Thoracic aorta (tissue), 2 donors: Measurements from ENCODE around the gene WARS2. TPM values are rescaled to one million over a fixed set of nuclear protein-coding genes. Genes with fewer than 3 reads are reported as not detected.
A peak's percentile ranks its signal among the peaks of the same experiment; 100 is the strongest.

Source experiments
- ATAC-seq: fragments of 150-250 bp; one replicate; pipeline ENCODE4 v1.8.0; 2017; ENCODE audit warnings: low read depth; ENCODE audit not compliant: insufficient number of reproducible peaks, low FRiP score
- DNase-seq: peaks from one replicate; pipeline ENCODE4 v3.0.0-alpha.2; 2020; ENCODE audit warnings: low spot score
- H3K27ac ChIP-seq, 2 donors: fragments of 200-600 bp; sonication (generic); 1 replicate in 1 of 2; 2 replicates in 1 of 2; pipeline ENCODE4 v1.5.1; 2016; ENCODE audit warnings: mild to moderate bottlenecking in 2 of 2, moderate library complexity in 2 of 2
- H3K27me3 ChIP-seq: fragments of 200-600 bp; sonication (generic); replicated peaks from 2 replicates; pipeline ENCODE4 v1.6.0; 2016; ENCODE audit warnings: mild to moderate bottlenecking; ENCODE audit not compliant: insufficient read depth
- H3K36me3 ChIP-seq: fragments of 200-600 bp; sonication (generic); one replicate; pipeline ENCODE4 v1.5.1; 2016
- H3K4me1 ChIP-seq, 2 donors: fragments of 200-600 bp; sonication (generic); 1 replicate in 1 of 2; 2 replicates in 1 of 2; pipeline versions ENCODE4 v1.5.1 to v1.6.0; 2016; ENCODE audit warnings: low read depth in 2 of 2, mild to moderate bottlenecking in 1 of 2; ENCODE audit not compliant: control insufficient read depth in 1 of 2
- H3K4me3 ChIP-seq: fragments of 200-600 bp; sonication (generic); 2 replicates; pipeline ENCODE4 v1.5.1; 2016; ENCODE audit warnings: mild to moderate bottlenecking
- H3K9me3 ChIP-seq: fragments of 200-600 bp; sonication (generic); 2 replicates; pipeline ENCODE4 v1.5.1; 2016
- total RNA-seq, 2 donors: library from RNA; depleted of rRNA; stranded (reverse); fragments of >200 nt; gene quantifications; one replicate each; pipeline versions ENCODE4 v1.1.0 to v1.2.3, GENCODE V29; 2016
- TF ChIP-seq, protein P1 (sequence below): fragments of 200-600 bp; sonication (generic); IDR thresholded peaks from one replicate; pipeline ENCODE4 v1.5.1; 2019; ENCODE audit warnings: antibody characterized with exemption

Gene WARS2
- total RNA-seq, 2 donors from 2014 or later = 11.1 to 13.8 TPM

DNA sequence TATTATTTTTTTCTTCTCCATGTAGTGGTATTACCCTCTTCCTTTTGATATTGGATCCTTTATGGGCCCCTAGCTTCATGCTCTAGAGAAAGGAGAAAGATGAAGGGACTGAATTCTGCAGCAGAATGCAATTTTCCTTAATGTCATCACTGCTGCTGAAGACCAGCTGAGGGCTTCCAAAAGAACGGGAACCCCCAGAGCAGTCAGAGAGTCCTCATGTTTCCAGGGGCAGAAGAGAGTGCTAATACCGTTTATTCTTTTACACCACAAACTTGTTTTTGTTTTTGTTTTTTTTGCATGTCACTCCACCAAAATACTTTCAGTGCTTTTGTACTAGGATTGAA, 131.2 kb downstream of the WARS2 start:
- peaks cover 17 to 29% of the 10 kb centered on the region in 2 donors for H3K4me1 ChIP-seq
- DNase-seq (no peak), ATAC-seq (no peak)
- H3K9me3 ChIP-seq = no peaks in the 10 kb centered on the region
- no peaks in the 10 kb centered on the region for H3K36me3 ChIP-seq
- peaks cover 10% of the 10 kb centered on the region for H3K27me3 ChIP-seq
- no peak overlapping the region for H3K27ac ChIP-seq
- peak overlapping the region; percentile 65 for H3K4me3 ChIP-seq
- TF ChIP-seq, protein P1, sequence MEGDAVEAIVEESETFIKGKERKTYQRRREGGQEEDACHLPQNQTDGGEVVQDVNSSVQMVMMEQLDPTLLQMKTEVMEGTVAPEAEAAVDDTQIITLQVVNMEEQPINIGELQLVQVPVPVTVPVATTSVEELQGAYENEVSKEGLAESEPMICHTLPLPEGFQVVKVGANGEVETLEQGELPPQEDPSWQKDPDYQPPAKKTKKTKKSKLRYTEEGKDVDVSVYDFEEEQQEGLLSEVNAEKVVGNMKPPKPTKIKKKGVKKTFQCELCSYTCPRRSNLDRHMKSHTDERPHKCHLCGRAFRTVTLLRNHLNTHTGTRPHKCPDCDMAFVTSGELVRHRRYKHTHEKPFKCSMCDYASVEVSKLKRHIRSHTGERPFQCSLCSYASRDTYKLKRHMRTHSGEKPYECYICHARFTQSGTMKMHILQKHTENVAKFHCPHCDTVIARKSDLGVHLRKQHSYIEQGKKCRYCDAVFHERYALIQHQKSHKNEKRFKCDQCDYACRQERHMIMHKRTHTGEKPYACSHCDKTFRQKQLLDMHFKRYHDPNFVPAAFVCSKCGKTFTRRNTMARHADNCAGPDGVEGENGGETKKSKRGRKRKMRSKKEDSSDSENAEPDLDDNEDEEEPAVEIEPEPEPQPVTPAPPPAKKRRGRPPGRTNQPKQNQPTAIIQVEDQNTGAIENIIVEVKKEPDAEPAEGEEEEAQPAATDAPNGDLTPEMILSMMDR = no peak

DNA sequence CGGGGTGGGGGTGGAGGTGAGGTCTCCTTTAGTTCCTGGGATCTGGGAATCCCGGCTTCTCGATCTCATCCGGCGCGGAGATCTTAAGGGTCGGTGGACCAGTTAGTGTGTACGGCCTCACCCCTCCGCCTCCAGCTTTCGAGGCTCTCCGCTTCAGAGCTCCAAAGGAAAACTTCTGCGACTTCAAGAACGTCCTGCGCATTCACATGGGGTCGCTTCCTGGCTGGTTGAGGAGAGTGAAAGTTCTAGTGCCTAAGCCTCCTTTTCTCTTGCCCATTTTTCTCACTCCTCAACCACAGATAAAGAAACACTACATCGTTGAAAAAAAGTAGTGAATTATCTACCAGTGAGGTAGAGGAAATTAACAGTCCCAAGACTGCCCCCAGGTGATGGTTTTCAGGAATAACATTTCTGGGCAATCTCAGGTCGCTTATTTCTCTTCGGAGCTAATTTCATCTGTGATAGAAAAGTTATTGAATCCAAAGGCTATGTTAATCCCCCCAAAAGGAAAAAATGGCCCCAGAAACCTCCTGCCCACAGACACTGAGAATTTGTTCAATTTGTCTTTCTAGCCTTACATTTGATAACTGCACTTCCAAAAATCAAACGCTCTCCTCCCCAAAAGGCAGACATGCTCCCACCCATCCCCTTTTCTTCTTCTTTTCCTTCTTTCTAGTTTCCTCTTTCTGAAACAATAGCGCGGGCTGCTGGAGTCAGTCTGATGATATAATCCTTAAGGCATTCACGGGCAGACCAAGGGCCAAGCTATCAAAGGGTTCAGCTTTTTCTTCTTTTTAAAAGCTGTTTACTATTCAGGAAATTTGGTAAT, 131.8 kb downstream of the WARS2 start:
- no peak overlapping the region for H3K27ac ChIP-seq

DNA sequence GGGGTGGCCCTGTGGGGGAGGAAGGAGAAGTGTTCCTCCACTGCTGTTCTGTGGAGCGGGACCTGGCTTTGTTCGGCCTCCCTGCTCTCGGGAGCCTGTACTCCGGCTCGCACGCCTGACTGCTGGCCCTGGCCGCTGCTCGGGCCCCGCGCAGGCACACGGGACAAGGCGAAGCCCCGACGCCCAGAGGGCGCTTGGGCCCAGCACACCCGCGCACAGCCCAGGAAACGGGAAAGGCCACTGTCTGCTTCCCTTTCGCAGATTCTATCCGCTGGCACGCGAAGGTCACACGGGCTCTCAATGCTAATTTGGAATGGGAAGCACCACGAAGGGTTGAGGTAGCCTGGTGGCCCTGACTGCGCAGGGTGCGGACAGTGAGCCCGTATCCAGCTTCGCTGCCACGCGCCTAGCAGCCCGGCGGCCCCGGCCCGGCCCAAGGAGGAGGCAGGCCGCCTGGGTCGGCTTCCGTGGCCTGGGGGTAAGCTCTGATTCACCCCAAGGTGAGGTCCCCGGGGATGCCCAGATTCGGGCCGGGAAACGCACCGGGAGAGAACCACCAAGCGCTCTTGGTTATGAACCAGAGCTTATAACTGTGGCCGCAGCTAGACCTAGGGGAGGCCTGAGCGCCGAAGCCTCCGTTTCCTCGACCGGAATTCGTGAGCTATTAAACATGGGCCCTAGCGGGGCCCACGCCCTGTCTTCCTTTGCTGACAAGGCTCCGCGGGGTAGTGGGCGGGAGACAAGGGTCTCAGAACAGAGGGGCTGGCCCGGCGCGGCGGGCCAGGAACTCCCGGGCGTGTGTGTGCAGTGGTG, 132.6 kb downstream of the WARS2 start:
- Histone ChIP-seq H3K9me3 (no peaks in the 10 kb centered on the region), H3K4me3 (peak overlapping the region; percentile 65), H3K4me1 (peaks cover 17 to 29% of the 10 kb centered on the region in 2 donors), H3K27ac (no peak overlapping the region), H3K27me3 (peaks cover 10% of the 10 kb centered on the region), H3K36me3 (no peaks in the 10 kb centered on the region)
- TF ChIP-seq, protein P1 = no peak
- ATAC-seq (no peak), DNase-seq (no peak)

More for the DNA sequence above, 131.8 kb downstream of the WARS2 start:
- H3K4me3 ChIP-seq = peak overlapping the region; percentile 65
- no peaks in the 10 kb centered on the region for H3K9me3 ChIP-seq
- peaks cover 10% of the 10 kb centered on the region for H3K27me3 ChIP-seq
- DNase-seq = no peak
- peaks cover 17 to 29% of the 10 kb centered on the region in 2 donors for H3K4me1 ChIP-seq
- no peaks in the 10 kb centered on the region for H3K36me3 ChIP-seq
- peak; percentile 58 for ATAC-seq
- TF ChIP-seq, protein P1 = peak; percentile 27

GRCh38 chr1:119007339-119007669, 133.1 kb downstream of the WARS2 start:
- H3K4me3 ChIP-seq = peak overlapping the region; percentile 65
- H3K9me3 ChIP-seq = no peaks in the 10 kb centered on the region
- ATAC-seq (no peak), DNase-seq (no peak)
- TF ChIP-seq, protein P1 = no peak
- H3K27me3 ChIP-seq = peaks cover 10% of the 10 kb centered on the region
- H3K36me3 ChIP-seq = no peaks in the 10 kb centered on the region
- H3K4me1 ChIP-seq = peaks cover 17 to 29% of the 10 kb centered on the region in 2 donors
- no peak overlapping the region for H3K27ac ChIP-seq
